ENCODE data around the gene COLQ.
"Not testable (repeated sequence)": the region's sequence is repeated elsewhere in the genome, so short reads cannot be mapped to it uniquely, and the experiment has no call there.

COLQ gene

DNA sequence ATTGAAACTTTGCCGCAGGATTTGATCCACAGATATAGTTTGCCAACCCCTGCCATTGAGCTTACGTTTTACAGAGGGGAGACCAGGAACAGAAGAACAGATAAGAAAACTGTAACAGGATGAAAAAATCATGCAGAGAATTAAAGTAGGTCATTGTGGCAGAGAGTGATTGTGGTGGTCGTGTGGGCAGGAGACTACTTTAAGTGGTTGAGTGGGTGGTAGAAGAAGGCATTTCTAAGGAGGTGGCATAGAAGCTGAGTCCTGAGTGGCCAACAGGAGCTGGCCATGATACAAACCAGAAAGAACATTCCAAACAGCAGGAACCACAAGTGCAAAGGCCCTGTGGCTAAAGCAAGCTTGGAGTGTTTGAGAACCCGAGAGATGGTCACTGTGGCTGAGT, 34.5 kb downstream of the COLQ start:
- no peak for DNase-seq

DNA sequence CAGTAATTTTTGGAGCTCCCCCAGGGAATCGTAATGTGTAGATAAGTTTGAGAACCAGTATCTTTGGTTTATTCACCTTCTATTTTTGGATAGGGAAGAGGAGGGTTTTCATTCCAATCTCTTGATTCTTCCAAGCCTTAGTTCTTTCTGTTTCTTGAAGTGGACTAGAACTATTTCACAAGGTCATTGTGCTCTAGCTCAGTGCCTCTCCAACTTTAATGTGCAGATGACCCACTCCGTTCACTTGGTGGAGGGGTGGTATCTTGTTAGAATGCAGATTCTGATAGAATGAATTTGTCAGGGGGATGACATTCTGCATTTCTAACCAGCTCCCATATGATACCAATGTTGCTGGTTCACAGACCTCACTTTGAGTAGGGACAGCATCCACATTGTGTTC, 35.5 kb downstream of the COLQ start:
- no peak for DNase-seq

DNA sequence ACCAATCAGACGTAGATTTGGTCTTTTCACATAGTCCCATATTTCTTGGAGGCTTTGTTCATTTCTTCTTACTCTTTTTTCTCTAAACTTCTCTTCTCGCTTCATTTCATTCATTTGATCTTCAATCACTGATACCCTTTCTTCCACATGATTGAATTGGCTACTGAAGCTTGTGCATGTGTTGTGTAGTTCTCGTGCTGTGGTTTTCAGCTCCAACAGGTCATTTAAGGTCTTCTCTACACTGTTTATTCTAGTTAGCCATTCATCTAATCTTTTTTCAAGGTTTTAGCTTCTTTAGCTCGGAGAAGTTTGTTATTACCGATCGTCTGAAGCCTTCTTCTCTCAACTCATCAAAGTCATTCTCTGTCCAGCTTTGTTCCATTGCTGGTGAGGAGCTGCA, 37.0 kb downstream of the COLQ start:
- not testable (repeated sequence) for DNase-seq

DNA sequence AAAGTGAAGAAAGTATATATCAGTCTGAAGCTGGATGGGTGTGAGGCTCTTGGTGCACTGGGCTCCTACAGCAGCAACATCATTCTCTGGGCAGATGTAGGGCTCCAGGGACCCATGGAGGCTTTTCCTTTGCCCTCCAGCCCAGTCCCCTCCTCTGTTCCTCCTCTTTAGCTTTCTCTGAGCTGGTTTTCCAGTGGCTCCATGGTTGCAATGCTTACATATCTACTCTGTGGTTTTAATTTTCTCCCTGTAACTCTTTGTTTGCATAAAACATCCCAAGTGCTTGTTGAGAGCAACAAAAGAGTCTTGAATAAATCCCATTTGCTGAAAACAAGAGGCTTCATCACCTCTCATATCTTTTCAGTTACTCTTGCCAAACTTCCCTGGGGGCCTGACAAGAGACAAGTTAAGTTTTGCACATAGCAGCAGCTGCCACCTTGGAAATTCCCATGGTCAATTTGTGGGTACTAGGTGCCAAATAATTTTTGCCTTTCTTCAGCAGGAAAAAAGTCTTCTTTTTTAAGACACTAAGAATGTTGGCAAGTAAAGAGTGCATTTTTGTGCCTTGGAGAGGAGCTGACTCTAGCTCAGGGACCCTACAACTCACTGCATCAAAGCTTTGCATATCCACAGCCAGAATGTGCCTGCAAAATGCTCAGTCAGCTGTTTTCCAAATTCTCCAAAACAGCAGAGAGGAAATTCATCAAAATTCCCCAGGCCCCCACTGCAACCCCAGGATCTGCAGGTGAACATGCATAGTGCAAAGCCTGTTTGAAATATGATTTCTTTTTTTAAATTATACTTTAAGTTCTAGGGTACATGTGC, 41.9 kb downstream of the COLQ start:
- DNase-seq, result no peak

DNA sequence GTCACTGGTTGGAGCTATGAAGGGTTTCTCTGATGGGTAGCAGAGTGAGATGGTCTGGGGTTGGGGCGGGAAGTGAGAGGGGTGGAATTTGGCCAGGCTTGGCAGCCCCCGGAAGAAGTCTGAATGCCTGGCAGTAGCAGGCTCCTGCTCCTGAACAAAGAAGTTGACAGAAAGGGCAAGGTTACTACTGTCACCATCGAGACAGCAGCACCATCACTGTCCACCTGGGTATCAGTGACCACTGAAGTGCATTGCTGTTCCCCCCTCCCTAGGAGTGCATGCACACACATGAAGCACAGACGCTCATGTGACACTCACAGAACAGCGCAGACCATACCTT, 42.9 kb downstream of the COLQ start:
- no peak for DNase-seq

DNA sequence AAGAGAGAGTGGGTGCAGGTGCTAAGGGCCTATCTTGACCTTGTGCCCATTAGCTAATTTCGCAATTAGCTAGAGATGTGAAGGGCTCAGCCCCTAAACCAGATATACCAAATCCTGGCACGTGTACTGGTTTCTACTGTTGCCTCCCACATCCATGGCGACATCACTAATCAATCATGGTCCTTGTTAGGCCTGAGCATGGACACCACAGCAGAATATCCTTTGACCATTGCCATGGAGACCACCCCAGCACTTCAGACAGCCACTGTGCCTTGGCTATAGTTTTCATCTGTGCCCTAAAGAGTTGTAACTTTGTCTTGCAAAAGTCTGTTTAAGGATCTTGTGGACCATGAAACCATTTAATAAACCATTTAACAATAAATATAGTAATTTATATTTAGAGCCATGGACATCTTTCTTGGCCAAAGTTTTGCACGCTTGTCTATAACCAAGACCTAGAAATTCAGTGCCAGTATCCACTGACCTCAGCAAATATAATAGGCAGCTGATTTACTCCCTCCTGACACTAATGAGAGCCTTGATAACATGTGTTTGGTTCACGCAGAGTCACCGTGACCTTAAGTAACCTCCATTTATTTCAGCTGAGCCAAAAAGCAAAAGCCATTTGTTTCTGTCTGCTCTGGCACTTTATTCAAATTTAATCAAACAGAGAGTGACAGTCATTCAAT, 43.4 kb downstream of the COLQ start:
- no peak for DNase-seq

DNA sequence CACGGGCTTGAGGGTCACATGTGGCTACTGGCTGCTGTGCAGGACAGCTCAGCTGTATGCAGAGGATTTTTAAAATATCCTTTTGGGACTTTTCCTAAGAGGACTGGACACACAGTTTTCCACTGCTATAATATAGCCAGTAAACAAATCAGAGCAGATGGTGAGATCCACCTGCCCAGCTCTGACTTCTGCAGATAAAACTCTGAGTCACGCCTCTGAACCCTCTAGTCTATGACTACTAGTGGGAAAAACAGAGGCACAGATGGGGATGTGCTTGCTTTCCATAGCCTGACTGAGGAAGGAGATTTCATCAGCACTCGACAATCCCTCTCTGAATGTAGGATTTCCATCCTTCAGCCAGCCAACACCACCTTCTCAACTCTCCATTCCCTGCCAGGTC, 45.1 kb downstream of the COLQ start:
- peak; percentile 2 for DNase-seq

DNA sequence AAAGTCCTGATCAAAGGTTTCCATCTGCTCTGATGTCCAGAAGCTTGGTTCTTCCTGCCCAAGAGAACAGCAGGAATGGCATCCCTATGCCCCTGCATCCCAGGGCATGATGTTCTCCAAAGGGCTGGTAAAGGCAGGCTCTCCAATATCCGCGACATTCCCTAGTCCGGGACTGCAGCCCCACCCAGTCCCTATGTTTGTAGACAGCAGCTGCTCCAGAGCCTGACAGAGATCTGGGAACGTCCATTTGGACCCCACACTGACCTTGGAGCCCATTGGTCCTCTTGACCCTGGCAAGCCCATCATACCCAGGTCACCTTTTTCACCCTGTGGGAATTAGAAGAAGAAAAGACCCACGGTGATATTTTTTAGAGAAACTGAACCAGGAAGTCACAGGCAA, 46.3 kb downstream of the COLQ start:
- DNase-seq, result no peak

DNA sequence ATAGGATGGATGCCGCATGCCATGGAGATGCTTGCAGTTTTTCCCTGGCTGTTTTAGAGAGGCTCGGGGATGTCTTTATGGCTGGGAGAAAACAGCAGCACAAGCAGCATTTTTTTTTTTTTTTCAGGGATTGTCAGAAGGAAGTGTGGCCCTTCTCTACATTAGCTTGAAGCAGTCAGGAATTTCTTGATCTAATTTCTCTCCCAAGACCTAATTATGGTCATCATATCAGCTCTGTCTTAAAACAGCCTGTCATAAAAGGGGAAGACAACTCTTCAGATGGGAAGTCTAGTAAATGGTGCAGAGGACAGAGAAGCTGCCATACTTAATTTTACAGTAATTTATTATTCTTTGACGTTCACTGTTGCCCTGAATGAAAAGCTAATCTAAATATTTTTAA, 49.6 kb downstream of the COLQ start:
- no peak for DNase-seq

DNA sequence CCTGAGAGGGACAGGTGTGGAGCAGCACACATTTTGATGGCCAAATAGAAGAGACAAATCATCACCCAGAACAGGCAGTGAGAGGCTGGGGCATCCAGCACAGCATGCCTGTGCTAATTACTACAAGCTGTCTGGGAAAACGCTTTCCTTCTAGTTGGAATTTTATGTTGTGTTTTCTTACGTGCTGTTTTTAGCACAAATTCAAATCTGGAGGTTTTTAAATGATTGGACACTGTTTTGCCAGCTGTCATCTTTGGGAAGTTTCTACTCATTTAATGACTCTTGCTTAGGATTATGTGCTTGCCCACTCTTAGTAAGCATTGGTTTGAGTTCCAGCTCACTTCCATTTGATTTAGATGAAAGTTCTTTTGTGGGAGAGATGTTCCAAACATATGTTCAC, 50.7 kb downstream of the COLQ start:
- no peak for DNase-seq

DNA sequence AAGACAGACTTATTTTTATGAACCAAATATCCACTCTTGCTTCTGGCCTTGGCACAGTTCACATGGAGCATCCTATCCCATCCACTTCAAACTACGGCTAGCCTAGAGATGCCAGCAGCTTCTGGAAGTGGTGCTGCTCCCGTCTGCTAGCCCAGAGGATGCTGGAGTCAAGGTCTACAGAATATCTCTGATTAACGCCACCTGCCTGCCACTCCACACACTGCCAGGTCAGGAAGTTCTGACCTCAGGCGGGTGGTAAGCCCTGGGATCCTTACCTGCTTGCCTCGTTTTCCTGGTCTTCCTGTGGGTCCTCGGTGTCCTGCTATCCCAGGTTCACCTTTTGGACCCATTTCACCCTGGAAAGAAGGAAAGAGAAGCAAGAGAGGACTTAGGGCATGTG, 51.2 kb downstream of the COLQ start:
- no peak for DNase-seq

DNA sequence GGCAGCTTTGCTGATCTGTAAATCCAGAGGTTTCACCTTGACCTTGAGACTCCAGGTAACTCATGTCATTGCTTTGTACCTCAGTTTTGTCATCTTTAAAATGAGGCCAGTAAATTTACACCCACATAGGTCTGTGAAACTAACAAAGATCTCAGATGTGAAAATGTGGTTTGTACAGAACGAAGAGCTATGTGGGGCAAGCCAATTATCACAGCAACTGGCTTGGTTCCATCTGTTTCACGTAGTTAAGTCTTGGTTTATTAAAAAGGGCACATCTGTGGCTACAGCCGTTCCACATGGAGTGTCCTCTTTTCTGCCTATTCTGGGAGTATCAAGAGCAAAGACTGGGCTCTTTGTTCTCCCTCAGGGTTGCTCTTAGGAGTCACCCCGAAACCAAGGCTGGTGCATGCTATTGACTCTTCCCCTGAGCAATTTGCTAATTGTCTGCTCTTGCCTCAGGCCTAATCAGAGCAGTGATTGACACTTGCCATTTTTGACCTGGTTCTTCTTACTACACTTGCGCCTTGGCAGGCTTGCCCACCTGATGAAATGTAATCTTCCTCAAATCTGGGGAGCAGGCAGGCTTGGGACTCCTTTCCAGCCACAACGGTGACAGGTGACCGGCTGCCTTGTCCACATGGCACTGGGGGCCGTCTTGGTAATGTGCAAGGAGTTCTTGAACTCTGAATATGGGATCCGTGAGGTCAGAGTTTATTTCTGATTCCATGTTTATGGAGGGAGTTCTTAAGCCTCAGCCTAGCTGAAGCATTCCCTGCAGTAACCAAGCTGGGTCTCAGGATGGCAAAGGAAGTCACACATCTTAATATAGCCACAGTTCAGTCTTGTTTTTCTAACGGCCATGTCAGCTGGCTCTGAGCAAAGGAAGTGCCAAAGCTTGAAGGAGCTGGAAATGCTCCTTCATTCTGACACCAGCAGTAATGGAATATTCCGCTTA, 54.0 kb downstream of the COLQ start:
- no peak for DNase-seq

DNA sequence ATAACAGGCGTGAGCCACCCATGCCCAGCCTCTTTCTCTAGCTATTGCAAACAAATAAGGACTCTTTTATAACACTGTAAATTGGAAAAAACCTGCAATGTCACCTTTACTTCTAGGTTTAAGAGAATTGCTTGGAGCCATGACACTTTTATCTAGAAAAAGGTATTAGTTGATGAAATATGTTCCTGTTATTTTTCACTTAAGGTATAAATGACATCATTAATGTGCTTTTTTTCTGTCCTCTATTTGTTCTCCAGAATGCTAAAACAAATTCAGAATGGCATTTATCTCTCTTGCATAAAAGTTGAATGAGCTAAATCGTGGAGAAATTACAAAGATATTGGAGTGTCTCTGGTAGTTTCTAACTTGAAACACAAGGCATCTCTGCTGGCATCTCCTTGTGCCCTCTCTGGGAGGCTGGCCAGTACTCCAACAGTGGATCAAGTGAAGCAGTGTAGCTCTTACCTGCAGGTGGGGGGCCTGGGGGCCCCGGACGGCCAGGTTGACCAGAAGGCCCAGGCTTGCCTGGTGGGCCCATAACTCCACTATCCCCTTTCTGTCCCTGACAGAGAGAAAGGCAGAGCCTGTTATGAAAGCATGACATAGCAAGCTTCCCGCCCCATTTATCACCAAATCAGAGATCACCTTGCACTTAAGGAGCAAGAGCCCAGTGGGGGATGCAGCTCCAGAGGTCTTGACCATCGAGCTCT, 55.5 kb downstream of the COLQ start:
- DNase-seq, result no peak

DNA sequence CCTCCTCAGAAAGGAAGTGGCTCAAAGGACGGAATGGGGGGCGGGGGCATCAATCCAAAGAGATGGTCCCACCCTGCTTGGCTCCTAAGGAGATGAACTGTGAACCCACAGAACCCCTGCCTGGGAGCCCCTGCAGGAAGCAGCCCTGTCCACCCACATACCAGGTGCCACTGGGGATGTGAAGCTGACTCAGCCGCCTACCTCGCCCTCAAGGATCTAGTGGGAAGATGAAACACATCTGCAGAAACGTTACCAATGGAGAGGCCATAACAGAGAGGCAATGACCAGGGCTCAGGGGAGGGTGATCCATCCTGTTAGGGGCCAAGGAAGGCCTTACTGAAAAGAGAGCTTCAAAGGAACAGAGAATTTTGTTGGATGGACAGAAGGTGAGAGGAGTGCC, 59.1 kb downstream of the COLQ start:
- DNase-seq, result no peak

DNA sequence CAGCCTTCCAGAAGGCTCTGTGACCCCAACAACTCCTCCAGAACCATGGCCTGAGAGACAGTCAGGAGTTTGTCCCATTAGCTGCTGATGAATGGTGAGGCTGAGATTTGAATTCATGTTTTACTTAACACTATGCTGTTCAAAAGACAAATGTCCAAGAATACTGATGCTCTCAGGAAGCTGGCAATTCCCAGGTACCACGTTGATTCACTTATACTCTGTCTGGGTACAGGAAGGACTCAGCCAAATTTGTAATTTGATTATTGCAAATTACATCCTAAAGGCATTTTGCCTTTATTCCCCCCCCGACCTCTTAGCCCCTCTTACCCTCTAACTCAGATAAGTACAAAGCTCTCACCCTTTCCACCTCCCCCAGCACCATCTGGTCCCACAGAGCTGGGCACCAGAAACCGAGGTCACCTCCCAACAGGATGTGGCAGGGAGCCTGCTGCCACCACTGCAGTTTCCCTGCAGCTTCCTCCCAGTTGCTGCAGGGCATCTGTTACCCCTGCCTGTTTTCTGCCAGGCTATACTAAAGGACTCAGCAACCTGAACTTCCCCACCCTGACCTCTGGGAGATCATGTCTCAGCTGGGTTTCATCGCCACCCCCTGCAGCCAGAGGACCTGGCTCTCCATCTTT, 60.5 kb downstream of the COLQ start:
- peak; percentile 41 for DNase-seq

DNA sequence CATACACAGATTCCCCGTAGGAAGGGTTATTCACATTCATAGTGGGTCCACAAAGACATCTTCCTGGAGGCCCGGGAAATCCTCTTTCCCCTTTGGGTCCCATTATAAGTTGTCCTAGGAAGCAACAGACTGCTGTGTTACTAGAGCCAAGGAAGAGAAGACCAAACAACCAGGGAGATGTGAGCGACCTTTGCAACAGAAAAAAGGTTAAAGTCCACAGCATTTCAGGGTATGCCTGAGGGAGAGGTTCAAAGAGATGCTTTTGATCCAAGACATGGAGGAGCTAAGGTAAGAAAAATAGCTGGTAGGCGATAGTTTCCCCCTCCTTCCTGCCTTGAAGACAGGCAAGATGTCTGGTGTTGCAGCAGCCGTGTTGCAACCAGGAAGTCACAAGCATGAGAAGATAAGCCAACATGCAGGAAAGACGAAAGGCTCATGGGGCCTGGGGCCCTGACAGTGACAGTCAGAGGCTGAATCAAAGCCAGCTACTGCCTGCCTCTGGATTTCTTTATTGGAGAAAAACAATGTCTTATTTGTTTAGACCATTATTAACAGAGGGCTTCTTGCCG, 63.2 kb downstream of the COLQ start:
- DNase-seq, result no peak

DNA sequence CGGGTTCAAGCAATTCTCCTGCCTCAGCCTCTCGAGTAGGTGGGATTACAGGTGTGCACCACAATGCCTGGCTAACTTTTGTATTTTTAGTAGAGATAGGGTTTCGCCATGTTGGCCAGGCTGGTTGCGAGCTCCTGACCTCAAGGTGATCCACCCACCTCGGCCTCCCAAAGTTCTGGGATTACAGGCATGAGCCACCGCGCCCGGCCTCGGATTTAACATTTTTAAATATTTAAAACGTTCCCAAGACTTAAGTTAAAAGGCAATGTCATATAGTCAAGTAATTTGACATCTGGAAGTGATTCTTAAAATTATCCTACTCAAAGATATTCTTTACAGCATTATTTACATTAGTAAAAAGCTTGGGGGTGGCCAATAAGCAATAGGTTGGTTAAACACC, 64.6 kb downstream of the COLQ start:
- DNase-seq, result not testable (repeated sequence)

DNA sequence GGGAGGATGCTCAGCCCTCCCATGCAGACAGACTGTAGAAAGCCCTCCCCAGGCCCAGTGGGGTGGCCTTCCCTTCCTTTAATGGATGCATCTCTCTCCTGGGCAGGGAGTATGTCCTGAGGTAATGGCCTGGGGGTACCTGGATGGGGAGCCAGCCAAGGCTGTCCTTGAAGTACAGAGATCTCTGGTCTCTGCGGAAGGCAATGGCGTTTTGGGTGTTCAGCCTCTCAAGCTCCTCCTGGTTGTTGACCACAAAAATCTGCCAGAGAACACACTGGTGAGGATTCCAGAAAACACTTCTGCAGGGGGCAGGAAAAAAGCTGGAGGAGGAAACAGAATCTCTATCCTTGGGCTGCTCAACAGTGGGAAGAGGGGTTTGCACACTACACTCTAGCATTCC, 65.2 kb downstream of the COLQ start:
- no peak for DNase-seq

DNA sequence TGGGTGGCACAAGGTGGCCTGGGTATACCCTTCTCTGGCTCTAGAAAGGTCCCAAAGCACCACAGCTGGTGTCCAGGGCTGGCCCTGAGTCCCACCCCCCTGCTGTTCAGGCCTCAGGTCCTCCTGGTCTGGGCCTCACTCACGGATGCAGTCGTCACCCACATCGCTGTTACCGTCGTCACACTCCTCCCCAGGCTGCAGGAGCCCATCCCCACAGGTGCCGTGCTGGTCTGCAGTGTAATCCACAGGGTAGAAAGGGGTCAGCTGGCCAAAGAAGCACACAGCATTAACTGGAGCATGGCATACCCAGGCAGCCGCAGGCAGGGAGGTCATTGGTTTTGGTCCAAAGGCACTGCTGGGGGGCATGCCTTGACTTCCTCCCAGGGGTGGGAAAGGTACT, 65.8 kb downstream of the COLQ start:
- no peak for DNase-seq

DNA sequence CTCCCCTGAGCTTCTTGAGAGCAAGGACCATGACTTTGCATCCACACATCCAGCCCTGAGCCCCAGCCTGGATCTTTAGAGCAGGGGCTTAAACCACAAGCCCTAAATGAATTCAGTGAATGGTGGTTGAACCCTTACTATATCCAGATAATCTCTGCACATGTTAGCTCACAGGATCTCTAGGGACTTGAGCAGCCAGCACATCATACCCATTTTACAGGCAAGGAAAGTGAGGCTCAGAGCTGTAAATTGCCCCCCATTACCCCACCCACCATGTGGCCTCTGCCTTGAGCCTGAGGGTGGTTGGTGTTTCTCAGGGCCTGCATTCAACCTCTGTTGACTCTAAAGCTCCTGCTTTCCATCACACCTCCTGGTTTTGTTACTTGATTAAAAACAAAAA, 66.5 kb downstream of the COLQ start:
- DNase-seq, result no peak

DNA sequence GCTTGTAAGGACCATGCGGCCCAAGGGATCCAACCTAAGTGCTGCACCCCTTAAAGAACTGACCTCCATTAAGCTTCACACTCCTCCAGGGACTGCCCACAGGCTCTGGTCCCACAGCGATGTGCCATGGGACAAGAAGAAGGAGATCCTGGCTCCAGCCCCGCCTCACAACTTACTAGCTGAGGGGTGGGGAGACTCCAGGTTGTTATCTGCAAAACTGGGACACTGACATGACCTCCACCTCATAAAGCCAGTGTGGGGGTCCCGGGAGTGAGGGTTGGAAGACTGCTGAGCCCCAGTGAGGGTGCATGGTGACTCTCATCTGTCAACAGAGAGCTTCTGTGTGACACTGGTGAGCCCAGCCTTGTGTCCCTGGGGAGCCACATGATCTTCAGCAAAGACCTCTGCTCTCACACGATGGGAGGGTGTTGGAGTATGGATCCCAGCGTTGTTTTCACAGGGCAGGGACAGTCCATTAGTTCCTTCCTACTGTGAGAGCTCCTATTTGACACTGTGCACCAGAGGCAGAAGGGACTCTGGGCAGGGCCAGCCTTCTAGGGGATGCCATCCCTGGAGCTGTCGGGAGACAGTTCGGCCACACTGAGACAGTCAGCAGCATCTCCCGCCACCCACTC, 67.4 kb downstream of the COLQ start:
- DNase-seq, result no peak

DNA sequence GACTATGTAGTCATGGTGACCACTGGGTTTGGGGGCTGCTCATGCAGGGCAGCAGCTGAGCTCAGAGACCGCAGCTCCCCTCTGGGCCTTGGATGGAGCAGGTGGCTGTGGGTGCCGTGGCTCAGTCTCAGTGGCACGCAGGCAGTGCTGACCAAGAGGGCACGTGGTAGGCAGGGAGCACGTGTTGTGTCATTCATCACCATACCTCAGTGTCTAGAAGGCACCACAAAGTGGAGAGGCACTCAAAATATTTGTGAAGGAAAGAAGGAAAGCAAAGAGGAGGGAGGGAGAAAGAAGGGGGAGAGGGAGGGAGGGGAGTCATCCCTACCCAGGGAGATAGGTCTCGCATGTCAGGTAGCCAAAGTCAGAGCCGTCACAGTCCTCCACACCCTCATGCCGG, 68.0 kb downstream of the COLQ start:
- DNase-seq, result no peak

Data from NCI-H2171 treated with DMSO at 0.1 percent for 48 hours (cell line).